Endothelial cell (in vitro differentiated cells): ENCODE results near the gene CD74. TPM values are rescaled to one million over a fixed set of nuclear protein-coding genes. Genes with fewer than 3 reads are reported as not detected.

ENCODE experiments used
- DNase-seq: peaks from one replicate; pipeline ENCODE4 v3.0.0; 2021; ENCODE audit warnings: low spot score
- H3K27ac Mint-ChIP-seq: one replicate; pipeline ENCODE4 v1.8.0; 2021; ENCODE audit warnings: mixed read lengths, inconsistent platforms; ENCODE audit not compliant: unreplicated experiment
- H3K27me3 Mint-ChIP-seq: one replicate; pipeline ENCODE4 v1.8.0; 2021; ENCODE audit warnings: mild to moderate bottlenecking, moderate library complexity, mixed read lengths, inconsistent platforms; ENCODE audit not compliant: unreplicated experiment
- H3K36me3 Mint-ChIP-seq: one replicate; pipeline ENCODE4 v1.8.0; 2021; ENCODE audit warnings: mild to moderate bottlenecking, low read depth, mixed read lengths, inconsistent platforms; ENCODE audit not compliant: unreplicated experiment
- H3K4me1 Mint-ChIP-seq: one replicate; pipeline ENCODE4 v1.8.0; 2021; ENCODE audit warnings: mild to moderate bottlenecking, mixed read lengths, inconsistent platforms; ENCODE audit not compliant: unreplicated experiment
- H3K4me3 Mint-ChIP-seq: one replicate; pipeline ENCODE4 v1.8.0; 2021; ENCODE audit warnings: mild to moderate bottlenecking, mixed read lengths, inconsistent platforms; ENCODE audit not compliant: unreplicated experiment
- H3K9me3 Mint-ChIP-seq: one replicate; pipeline ENCODE4 v1.8.0; 2021; ENCODE audit warnings: mixed read lengths, inconsistent platforms; ENCODE audit not compliant: unreplicated experiment
- total RNA-seq: library from RNA; stranded (reverse); fragmentation: NEBNext Ultra II Directional; extraction: Animal tissue kit (Norgen Biotek cat#: 25700); gene quantifications from one replicate; pipeline ENCODE4 v1.2.1, GENCODE V29; 2021; ENCODE audit not compliant: unreplicated experiment
- TF ChIP-seq, protein P1 (sequence below): fragments of 200-600 bp; sonication (generic); IDR thresholded peaks from one replicate; pipeline ENCODE4 v1.5.0; 2021; ENCODE audit warnings: antibody characterized with exemption; ENCODE audit not compliant: unreplicated experiment

Gene CD74
- total RNA-seq, 1 donor from 2014 or later, result 170 TPM

DNA sequence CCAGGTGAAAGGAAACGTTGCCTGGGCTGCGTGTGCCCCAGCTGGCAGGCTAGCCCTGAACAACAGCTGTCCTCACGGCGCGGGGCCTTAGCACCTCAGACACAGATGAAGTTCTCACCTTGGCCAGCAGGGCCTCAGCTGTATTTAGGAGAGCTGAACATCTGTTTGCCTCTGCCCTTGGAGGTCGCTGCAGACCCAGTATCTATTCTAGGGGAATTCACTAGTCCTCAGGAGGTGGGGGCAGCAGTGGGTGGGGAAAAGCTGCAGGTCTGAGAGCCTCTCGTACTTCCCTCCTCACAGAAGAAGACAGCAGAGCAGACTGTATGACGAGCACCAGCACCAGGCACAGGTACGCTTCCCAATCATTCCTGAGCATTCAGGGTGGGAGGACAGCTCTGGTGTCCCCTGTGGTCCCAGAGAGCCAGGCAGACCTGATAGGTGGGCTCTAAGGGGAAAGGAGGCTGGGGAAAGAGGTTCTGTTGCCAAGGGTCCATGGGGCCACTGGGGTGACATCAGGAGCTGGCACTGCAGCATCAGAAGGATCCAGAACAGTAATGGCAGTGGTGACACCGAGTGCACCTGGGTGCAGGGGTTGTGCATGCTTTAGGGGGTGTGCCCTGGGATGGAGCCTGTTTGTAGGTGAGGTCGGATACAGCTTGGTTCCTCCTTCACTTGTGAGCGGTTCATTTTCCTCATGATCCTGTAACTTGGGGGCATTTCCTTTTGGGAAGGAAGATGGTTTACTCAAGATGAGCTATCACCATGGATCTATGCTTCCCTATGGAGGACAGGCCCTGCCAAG is 13.8 kb downstream of the CD74 start:
- peaks cover 10% of the 10 kb centered on the region for H3K27me3 Mint-ChIP-seq
- TF ChIP-seq, protein P1, sequence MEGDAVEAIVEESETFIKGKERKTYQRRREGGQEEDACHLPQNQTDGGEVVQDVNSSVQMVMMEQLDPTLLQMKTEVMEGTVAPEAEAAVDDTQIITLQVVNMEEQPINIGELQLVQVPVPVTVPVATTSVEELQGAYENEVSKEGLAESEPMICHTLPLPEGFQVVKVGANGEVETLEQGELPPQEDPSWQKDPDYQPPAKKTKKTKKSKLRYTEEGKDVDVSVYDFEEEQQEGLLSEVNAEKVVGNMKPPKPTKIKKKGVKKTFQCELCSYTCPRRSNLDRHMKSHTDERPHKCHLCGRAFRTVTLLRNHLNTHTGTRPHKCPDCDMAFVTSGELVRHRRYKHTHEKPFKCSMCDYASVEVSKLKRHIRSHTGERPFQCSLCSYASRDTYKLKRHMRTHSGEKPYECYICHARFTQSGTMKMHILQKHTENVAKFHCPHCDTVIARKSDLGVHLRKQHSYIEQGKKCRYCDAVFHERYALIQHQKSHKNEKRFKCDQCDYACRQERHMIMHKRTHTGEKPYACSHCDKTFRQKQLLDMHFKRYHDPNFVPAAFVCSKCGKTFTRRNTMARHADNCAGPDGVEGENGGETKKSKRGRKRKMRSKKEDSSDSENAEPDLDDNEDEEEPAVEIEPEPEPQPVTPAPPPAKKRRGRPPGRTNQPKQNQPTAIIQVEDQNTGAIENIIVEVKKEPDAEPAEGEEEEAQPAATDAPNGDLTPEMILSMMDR, result peak; percentile 53
- no peaks in the 10 kb centered on the region for H3K9me3 Mint-ChIP-seq
- DNase-seq, result peak; percentile 49
- H3K36me3 Mint-ChIP-seq, result peaks cover 42% of the 10 kb centered on the region
- H3K27ac Mint-ChIP-seq, result no peak overlapping the region
- peaks cover 27% of the 10 kb centered on the region for H3K4me1 Mint-ChIP-seq
- H3K4me3 Mint-ChIP-seq, result no peak overlapping the region

DNA sequence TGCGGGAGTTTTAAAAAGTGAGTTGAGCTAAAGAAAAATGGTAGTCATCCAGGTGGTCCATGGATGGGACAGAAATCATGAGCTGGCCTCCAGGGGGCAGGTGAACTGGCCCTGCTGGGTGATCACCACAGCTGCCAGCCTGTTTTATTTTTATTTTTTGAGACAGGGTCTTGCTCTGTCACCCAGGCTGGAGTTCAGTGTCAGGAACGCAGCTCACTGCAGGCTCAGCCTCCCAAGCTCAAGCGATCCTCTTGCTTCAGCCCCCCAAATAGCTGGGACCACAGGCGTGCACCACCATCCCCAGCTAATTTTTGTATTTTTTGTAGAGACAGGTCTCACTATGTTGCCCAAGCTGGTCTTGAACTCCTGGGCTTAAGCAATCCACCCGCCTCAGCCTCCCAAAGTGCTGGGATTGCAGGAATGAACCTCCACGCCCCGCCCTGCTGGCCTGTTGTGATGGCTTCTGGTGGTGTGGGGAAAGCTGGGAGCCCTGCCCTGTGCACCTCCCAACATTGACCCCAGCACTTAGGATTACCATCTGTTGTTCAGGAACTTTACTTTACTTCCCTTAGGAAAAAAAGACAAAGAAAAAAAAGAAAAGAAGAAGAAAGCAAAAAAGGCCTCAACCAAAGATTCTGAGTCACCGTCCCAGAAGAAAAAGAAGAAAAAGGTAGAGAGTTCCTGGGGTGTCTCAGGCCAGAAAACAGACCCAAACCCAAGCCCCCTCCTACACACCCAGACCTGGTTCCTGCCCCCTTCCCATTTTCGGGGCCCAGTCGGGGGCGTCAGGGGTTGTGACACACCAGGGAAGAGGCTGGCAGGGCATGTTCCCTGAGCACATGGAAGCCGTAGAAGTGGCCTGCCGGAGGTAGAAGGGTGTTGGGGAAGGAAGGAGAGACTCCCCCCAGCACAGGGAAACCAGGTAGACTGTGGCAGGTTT is 14.7 kb downstream of the CD74 start:
- Mint-ChIP-seq H3K36me3 (peaks cover 40% of the 10 kb centered on the region), H3K9me3 (no peaks in the 10 kb centered on the region)

GRCh38 chr5:150397146-150397781 is 15.4 kb downstream of the CD74 start:
- Mint-ChIP-seq H3K36me3 (peaks cover 35% of the 10 kb centered on the region), H3K4me1 (peaks cover 23% of the 10 kb centered on the region), H3K9me3 (no peaks in the 10 kb centered on the region), H3K27me3 (peaks cover 9% of the 10 kb centered on the region), H3K4me3 (no peak overlapping the region), H3K27ac (no peak overlapping the region)
- TF ChIP-seq, protein P1, result no peak
- DNase-seq, result no peak

More for the DNA sequence above, 14.7 kb downstream of the CD74 start:
- no peak overlapping the region for H3K4me3 Mint-ChIP-seq
- no peak overlapping the region for H3K27ac Mint-ChIP-seq
- TF ChIP-seq, protein P1, result peak; percentile 16
- H3K4me1 Mint-ChIP-seq, result peaks cover 27% of the 10 kb centered on the region
- DNase-seq, result no peak
- H3K27me3 Mint-ChIP-seq, result peaks cover 10% of the 10 kb centered on the region

DNA sequence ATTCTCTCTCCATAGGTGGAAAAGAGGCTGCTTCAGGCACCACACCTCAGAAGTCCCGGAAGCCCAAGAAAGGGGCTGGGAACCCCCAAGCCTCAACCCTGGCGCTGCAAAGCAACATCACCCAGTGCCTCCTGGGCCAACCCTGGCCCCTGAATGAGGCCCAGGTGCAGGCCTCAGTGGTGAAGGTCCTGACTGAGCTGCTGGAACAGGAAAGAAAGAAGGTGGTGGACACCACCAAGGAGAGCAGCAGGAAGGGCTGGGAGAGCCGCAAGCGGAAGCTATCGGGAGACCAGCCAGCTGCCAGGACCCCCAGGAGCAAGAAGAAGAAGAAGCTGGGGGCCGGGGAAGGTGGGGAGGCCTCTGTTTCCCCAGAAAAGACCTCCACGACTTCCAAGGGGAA is 16.4 kb downstream of the CD74 start:
- Mint-ChIP-seq H3K9me3 (no peaks in the 10 kb centered on the region), H3K27me3 (peaks cover 7% of the 10 kb centered on the region), H3K27ac (no peak overlapping the region), H3K36me3 (peaks cover 29% of the 10 kb centered on the region), H3K4me3 (peak overlapping the region; percentile 35), H3K4me1 (peaks cover 22% of the 10 kb centered on the region)
- TF ChIP-seq, protein P1, result no peak
- no peak for DNase-seq
